HCT116 (cell line): Measurements from ENCODE around the gene ITPKB. TPM values are rescaled to one million over a fixed set of nuclear protein-coding genes. Genes with fewer than 3 reads are reported as not detected.

Experiments
- ATAC-seq: fragments of 200-7000 bp; cut with Tn5 transposase; 2 replicates; pipeline ENCODE4 v1.9.1; 2020; ENCODE audit warnings: mild to moderate bottlenecking, moderate library complexity
- BruUV-seq: library from RNA; stranded (reverse); fragments of 400-500 nt; replicated peaks from 2 replicates; lab custom pipeline; 2021; lab: Mats Ljungman, UMichigan
- CTCF ChIA-PET: fragments of 300-600 bp; sonication (Branson Sonifier 250); formaldehyde crosslinking; loops from one replicate; lab custom pipeline; 2021; ENCODE audit warnings: antibody characterized with exemption; lab: Charles Lee
- POLR2A ChIA-PET: fragments of 300-600, 350-600 bp; sonication (Branson Sonifier 250); formaldehyde crosslinking; loops from one replicate; lab custom pipeline; 2021; ENCODE audit warnings: antibody characterized with exemption; lab: Charles Lee
- RAD21 ChIA-PET, 2 experiments: fragments of 300-600 bp; sonication (Branson Sonifier 250); formaldehyde crosslinking; loops; one replicate each; lab custom pipeline; 2023; ENCODE audit warnings: low total read pairs in 2 of 2; ENCODE audit not compliant: uncharacterized antibody in 2 of 2, unreplicated experiment in 2 of 2, low non-redundant PET in 1 of 2; lab: Charles Lee
- DNase-seq: peaks from one replicate; pipeline ENCODE4 v3.0.0-alpha.2; 2010; ENCODE audit warnings: low read depth, low spot score
- H2AFZ ChIP-seq: fragments of 200-600 bp; shearing (Covaris generic), sonication (generic); 2 replicates; pipeline ENCODE4 v1.6.1; 2017; ENCODE audit warnings: low read depth, mixed run types, mixed read lengths, antibody characterized with exemption, low read length; ENCODE audit not compliant: poor library complexity, severe bottlenecking
- H3K27ac ChIP-seq: 2 replicates; pipeline ENCODE4 v1.5.1; 2012; ENCODE audit warnings: low read depth, low read length
- H3K27me3 ChIP-seq: fragments of 200-600 bp; sonication (generic); 2 replicates; pipeline ENCODE4 v1.6.1; 2016; ENCODE audit warnings: mixed run types, low read length, mixed read lengths; ENCODE audit not compliant: insufficient read depth
- H3K36me3 ChIP-seq, 2 experiments: fragments of 200-500 bp in 1 of 2; fragments of 200-600 bp in 1 of 2; sonication (Bioruptor generic) in 1 of 2; sonication (generic) in 1 of 2; 2 replicates each; pipeline versions ENCODE4 v1.5.1 to v1.6.1; 2014 to 2016; ENCODE audit warnings: low read length in 2 of 2, inconsistent platforms in 1 of 2, mixed read lengths in 1 of 2, mixed run types in 1 of 2; ENCODE audit not compliant: insufficient read depth in 2 of 2, control insufficient read depth in 1 of 2
- H3K4me1 ChIP-seq, 2 experiments: fragments of 200-600 bp in 1 of 2; sonication (generic) in 1 of 2; 2 replicates each; pipeline versions ENCODE4 v1.5.1 to v1.6.1; 2012 to 2017; ENCODE audit warnings: low read length in 2 of 2, inconsistent platforms in 1 of 2, mild to moderate bottlenecking in 1 of 2, mixed read lengths in 1 of 2, mixed run types in 1 of 2, moderate library complexity in 1 of 2; ENCODE audit not compliant: insufficient read depth in 2 of 2, control insufficient read depth in 1 of 2
- H3K4me2 ChIP-seq: fragments of 200-600 bp; sonication (generic); 2 replicates; pipeline ENCODE4 v1.6.1; 2017; ENCODE audit warnings: mixed run types, low read length, mixed read lengths
- H3K4me3 ChIP-seq, 2 experiments: fragments of 200-600 bp in 1 of 2; sonication (generic) in 1 of 2; replicated peaks in 1 of 2; 2 replicates each; pipeline ENCODE4 v1.5.1; 2011 to 2016; ENCODE audit warnings: low read length in 2 of 2, control low read depth in 1 of 2, low read depth in 1 of 2, mild to moderate bottlenecking in 1 of 2, mixed read lengths in 1 of 2, mixed run types in 1 of 2
- H3K79me2 ChIP-seq: fragments of 200-600 bp; sonication (generic); 2 replicates; pipeline ENCODE4 v1.6.1; 2017; ENCODE audit warnings: mild to moderate bottlenecking, mixed run types, low read length, moderate library complexity, mixed read lengths; ENCODE audit not compliant: insufficient read depth
- H3K9ac ChIP-seq: fragments of 200-600 bp; sonication (generic); 2 replicates; pipeline ENCODE4 v1.6.1; 2016; ENCODE audit warnings: low read length, mixed read lengths
- H3K9me2 ChIP-seq: fragments of 200-600 bp; sonication (generic), shearing (Covaris generic); 2 replicates; pipeline ENCODE4 v1.6.1; 2017; ENCODE audit warnings: mixed run types, mild to moderate bottlenecking, moderate library complexity; ENCODE audit not compliant: insufficient read depth
- H3K9me3 ChIP-seq, 2 experiments: fragments of 200-500 bp in 1 of 2; fragments of 200-600 bp in 1 of 2; sonication (Bioruptor generic) in 1 of 2; sonication (generic) in 1 of 2; 2 replicates each; pipeline ENCODE4 v1.6.1; 2014 to 2017; ENCODE audit warnings: low read length in 2 of 2, mixed read lengths in 2 of 2, inconsistent platforms in 1 of 2, low read depth in 1 of 2, mild to moderate bottlenecking in 1 of 2, mixed run types in 1 of 2, moderate library complexity in 1 of 2; ENCODE audit not compliant: control insufficient read depth in 1 of 2, insufficient read depth in 1 of 2
- H4K20me1 ChIP-seq: fragments of 200-600 bp; sonication (generic), shearing (Covaris generic); 2 replicates; pipeline ENCODE4 v1.6.1; 2017; ENCODE audit warnings: mixed run types, mild to moderate bottlenecking, moderate library complexity; ENCODE audit not compliant: insufficient read depth
- SRF ChIP-seq: IDR thresholded peaks from 2 replicates; pipeline ENCODE4 v1.6.1; 2012; ENCODE audit warnings: low read depth
- YY1 ChIP-seq: IDR thresholded peaks from 2 replicates; pipeline ENCODE4 v1.6.1; 2011; ENCODE audit warnings: low read length, low read depth, moderate library complexity, mild to moderate bottlenecking; ENCODE audit not compliant: insufficient replicate concordance; ENCODE audit errors: extremely low read depth
- intact Hi-C: fragments of 100-400 bp; cut with micrococcal nuclease; formaldehyde crosslinking; loops from 2 replicates; pipeline ENCODE4 v1.10.0; 2022
- total RNA-seq: library from RNA; stranded (reverse); gene quantifications from one replicate; pipeline ENCODE4 v1.2.1, GENCODE V29; 2021; ENCODE audit not compliant: unreplicated experiment
- TF ChIP-seq, protein P1 (sequence below): IDR thresholded peaks from 2 replicates; pipeline ENCODE4 v1.6.1; 2011; ENCODE audit warnings: mild to moderate bottlenecking, low read length, moderate library complexity; ENCODE audit not compliant: insufficient replicate concordance; ENCODE audit errors: extremely low read depth
- TF ChIP-seq, protein P2 (sequence below): IDR thresholded peaks from 2 replicates; pipeline ENCODE4 v1.6.1; 2012; ENCODE audit warnings: low read depth

ITPKB gene
- total RNA-seq, 1 experiment from 2014 or later, result 4.4 TPM

DNA sequence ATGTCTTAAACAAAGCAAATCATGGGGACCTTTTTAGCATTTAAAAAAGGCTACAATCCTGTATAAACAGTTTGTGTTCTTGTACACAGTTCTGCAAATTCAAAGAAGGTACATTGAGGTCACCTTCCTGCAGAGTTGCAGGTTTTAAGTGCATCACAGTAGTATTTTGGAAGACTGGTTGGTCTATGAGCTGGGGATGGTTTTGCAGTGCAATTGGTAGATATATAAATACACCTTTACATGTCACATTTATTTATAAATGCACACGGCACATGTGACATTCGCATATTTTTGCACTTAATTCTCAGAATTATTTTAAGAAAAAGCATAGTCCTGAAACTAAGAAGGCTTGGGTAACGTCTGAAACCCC, 599 bp upstream of the ITPKB start:
- peak overlapping the region; percentile 96 for H3K4me2 ChIP-seq
- H3K4me1 ChIP-seq, result peaks cover 4 to 21% of the 10 kb centered on the region in 2 experiments; a peak in 3 of 4 replicates
- no peak for ATAC-seq
- TF ChIP-seq, protein P1, sequence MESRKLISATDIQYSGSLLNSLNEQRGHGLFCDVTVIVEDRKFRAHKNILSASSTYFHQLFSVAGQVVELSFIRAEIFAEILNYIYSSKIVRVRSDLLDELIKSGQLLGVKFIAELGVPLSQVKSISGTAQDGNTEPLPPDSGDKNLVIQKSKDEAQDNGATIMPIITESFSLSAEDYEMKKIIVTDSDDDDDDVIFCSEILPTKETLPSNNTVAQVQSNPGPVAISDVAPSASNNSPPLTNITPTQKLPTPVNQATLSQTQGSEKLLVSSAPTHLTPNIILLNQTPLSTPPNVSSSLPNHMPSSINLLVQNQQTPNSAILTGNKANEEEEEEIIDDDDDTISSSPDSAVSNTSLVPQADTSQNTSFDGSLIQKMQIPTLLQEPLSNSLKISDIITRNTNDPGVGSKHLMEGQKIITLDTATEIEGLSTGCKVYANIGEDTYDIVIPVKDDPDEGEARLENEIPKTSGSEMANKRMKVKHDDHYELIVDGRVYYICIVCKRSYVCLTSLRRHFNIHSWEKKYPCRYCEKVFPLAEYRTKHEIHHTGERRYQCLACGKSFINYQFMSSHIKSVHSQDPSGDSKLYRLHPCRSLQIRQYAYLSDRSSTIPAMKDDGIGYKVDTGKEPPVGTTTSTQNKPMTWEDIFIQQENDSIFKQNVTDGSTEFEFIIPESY, result no peak
- TF ChIP-seq YY1 (no peak), SRF (no peak)
- TF ChIP-seq, protein P2, sequence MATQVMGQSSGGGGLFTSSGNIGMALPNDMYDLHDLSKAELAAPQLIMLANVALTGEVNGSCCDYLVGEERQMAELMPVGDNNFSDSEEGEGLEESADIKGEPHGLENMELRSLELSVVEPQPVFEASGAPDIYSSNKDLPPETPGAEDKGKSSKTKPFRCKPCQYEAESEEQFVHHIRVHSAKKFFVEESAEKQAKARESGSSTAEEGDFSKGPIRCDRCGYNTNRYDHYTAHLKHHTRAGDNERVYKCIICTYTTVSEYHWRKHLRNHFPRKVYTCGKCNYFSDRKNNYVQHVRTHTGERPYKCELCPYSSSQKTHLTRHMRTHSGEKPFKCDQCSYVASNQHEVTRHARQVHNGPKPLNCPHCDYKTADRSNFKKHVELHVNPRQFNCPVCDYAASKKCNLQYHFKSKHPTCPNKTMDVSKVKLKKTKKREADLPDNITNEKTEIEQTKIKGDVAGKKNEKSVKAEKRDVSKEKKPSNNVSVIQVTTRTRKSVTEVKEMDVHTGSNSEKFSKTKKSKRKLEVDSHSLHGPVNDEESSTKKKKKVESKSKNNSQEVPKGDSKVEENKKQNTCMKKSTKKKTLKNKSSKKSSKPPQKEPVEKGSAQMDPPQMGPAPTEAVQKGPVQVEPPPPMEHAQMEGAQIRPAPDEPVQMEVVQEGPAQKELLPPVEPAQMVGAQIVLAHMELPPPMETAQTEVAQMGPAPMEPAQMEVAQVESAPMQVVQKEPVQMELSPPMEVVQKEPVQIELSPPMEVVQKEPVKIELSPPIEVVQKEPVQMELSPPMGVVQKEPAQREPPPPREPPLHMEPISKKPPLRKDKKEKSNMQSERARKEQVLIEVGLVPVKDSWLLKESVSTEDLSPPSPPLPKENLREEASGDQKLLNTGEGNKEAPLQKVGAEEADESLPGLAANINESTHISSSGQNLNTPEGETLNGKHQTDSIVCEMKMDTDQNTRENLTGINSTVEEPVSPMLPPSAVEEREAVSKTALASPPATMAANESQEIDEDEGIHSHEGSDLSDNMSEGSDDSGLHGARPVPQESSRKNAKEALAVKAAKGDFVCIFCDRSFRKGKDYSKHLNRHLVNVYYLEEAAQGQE, result no peak
- H3K9me3 ChIP-seq, result no peaks in the 10 kb centered on the region
- peak overlapping the region; percentile 97 for H2AFZ ChIP-seq
- CTCF ChIA-PET, result no interaction called here
- no peaks in the 10 kb centered on the region for H4K20me1 ChIP-seq
- POLR2A ChIA-PET, result interaction anchor here (1.4 kb wide), 1 partner anchor 75 kb away, joined by 5 read pairs; no protein-coding TSS in a partner anchor
- no TSS peak for BruUV-seq
- no peaks in the 10 kb centered on the region for H3K9me2 ChIP-seq
- H3K4me3 ChIP-seq, result peak overlapping the region; percentile 66 to 75
- intact Hi-C loops, result no loop called here
- H3K27ac ChIP-seq, result no peak overlapping the region
- H3K27me3 ChIP-seq, result no peaks in the 10 kb centered on the region
- H3K36me3 ChIP-seq, result no peaks in the 10 kb centered on the region
- RAD21 ChIA-PET, result no interaction called here
- DNase-seq, result no peak
- H3K79me2 ChIP-seq, result no peaks in the 10 kb centered on the region
- H3K9ac ChIP-seq, result peak overlapping the region; percentile 76
